GM21526 (cell line): ENCODE results near the gene FAM170A.

Experiments used
- ATAC-seq: cut with Tn5 transposase; IDR thresholded peaks from one replicate; pipeline ENCODE4 v1.9.1; 2021; ENCODE audit warnings: moderate library complexity; ENCODE audit not compliant: unreplicated experiment, low FRiP score

FAM170A gene

GRCh38 chr5:119629339-119629738 lies at the start of gene FAM170A:
Gene FAM170A (plus strand): TSS chr5:119629558. CDS start chr5:119629769, 211 bp downstream.
- no peak for ATAC-seq

- no peak for ATAC-seq
Observed at GRCh38 chr5:119582987-119583386, 46.4 kb upstream of the FAM170A start.

GRCh38 chr5:119583684-119584083 lies 45.7 kb upstream of the FAM170A start:
- peak; percentile 60 for ATAC-seq

GRCh38 chr5:119596046-119596445 lies 33.3 kb upstream of the FAM170A start:
- no peak for ATAC-seq

- no peak for ATAC-seq
Observed at GRCh38 chr5:119597728-119598298, 31.5 kb upstream of the FAM170A start.

- ATAC-seq, result no peak
Observed at GRCh38 chr5:119613937-119614336, 15.4 kb upstream of the FAM170A start.

- no peak for ATAC-seq
Observed at GRCh38 chr5:119614838-119615237, 14.5 kb upstream of the FAM170A start.

GRCh38 chr5:119626086-119626485 lies 3.3 kb upstream of the FAM170A start:
- ATAC-seq, result no peak

- no peak for ATAC-seq
Observed at GRCh38 chr5:119630752-119631440, 1.5 kb downstream of the FAM170A start.

- peak; percentile 67 for ATAC-seq
Observed at GRCh38 chr5:119631660-119632059, 2.3 kb downstream of the FAM170A start.

GRCh38 chr5:119651486-119651885 lies 22.1 kb downstream of the FAM170A start:
- ATAC-seq, result no peak

- ATAC-seq, result no peak
Observed at GRCh38 chr5:119655061-119655460, 25.7 kb downstream of the FAM170A start.

GRCh38 chr5:119656023-119656422 lies 26.7 kb downstream of the FAM170A start:
- ATAC-seq, result no peak

- ATAC-seq, result no peak
Observed at GRCh38 chr5:119666542-119666941, 37.2 kb downstream of the FAM170A start.

- ATAC-seq, result no peak
Observed at GRCh38 chr5:119678351-119679028, 49.1 kb downstream of the FAM170A start.

GRCh38 chr5:119680080-119680479 lies 50.7 kb downstream of the FAM170A start:
- no peak for ATAC-seq

GRCh38 chr5:119681734-119682133 lies 52.4 kb downstream of the FAM170A start:
- no peak for ATAC-seq

GRCh38 chr5:119682372-119682771 lies 53.0 kb downstream of the FAM170A start:
- no peak for ATAC-seq
